Brain microvascular endothelial cell (primary cell): ENCODE measurements around the gene UACA.

Experiments
- DNase-seq: peaks from one replicate; pipeline ENCODE4 v3.0.0-alpha.2; 2020
- H3K27ac ChIP-seq: fragments of 250-450 bp; sonication (Bioruptor Pico); 2 replicates; pipeline ENCODE4 v1.5.1; 2020; ENCODE audit warnings: mild to moderate bottlenecking, moderate library complexity
- H3K27me3 ChIP-seq: fragments of 250-450 bp; sonication (Bioruptor Pico); replicated peaks from 2 replicates; pipeline ENCODE4 v1.5.1; 2020; ENCODE audit warnings: mild to moderate bottlenecking
- H3K36me3 ChIP-seq: fragments of 250-450 bp; sonication (Bioruptor Pico); replicated peaks from 2 replicates; pipeline ENCODE4 v1.5.1; 2020; ENCODE audit warnings: mild to moderate bottlenecking
- H3K4me3 ChIP-seq: 2 replicates; pipeline ENCODE4 v1.5.1; 2011; ENCODE audit warnings: low read depth, mild to moderate bottlenecking, control low read depth, low read length, moderate library complexity
- in situ Hi-C: cut with HindIII; loops from 2 replicates; pipeline ENCODE4 v1.10.0; 2017; ENCODE audit warnings: low sequenced_read_pairs, low pct_ligation_motif_present
- TF ChIP-seq, protein P1 (sequence below): IDR thresholded peaks from 2 replicates; pipeline ENCODE4 v1.5.1; 2011; ENCODE audit warnings: low read depth, mild to moderate bottlenecking, moderate library complexity, low read length, control low read depth, inconsistent platforms; ENCODE audit errors: missing control alignments

Gene UACA

DNA sequence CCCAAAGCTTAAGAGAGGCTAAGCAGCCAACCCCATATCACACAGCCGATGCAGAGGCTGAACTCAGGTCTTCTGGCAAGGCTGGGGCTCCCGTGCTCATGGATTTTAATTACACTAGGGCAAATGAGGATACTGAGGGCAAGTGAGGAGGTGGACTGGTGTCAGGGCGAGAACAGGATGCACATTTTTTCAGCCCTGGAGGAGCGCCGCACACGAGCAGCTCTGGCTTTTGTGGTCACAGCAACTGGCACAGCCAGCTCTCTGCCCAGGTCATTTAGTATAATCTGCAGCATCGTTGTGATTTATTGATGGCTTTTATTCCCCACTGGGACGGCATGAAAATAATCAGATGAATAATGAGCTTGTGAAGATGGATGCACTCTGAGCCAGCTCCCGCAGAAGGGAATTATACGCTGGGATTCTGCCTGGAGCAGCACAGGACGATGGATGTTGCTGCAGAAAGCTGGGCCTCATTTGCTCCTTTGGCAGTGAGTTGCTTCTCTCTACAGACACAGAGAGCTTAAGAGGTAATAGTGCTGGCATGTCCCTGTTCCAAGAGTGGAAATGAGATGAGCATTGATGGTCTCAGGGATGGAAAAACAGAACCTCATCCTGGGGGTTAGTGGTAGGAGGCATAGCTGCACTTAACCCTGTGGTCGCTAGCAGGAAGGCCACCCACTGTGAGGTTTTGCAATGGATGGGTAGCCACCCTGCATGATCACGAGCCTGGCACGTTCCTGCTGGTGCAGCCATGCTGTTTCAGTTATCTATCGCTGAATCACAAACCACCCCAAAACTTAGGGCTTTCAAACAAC is 135.4 kb downstream of the UACA start:
- no peak overlapping the region for H3K4me3 ChIP-seq
- in situ Hi-C loops = no loop called here
- H3K27me3 ChIP-seq = no peaks in the 10 kb centered on the region
- peak; percentile 47 for DNase-seq
- TF ChIP-seq, protein P1, sequence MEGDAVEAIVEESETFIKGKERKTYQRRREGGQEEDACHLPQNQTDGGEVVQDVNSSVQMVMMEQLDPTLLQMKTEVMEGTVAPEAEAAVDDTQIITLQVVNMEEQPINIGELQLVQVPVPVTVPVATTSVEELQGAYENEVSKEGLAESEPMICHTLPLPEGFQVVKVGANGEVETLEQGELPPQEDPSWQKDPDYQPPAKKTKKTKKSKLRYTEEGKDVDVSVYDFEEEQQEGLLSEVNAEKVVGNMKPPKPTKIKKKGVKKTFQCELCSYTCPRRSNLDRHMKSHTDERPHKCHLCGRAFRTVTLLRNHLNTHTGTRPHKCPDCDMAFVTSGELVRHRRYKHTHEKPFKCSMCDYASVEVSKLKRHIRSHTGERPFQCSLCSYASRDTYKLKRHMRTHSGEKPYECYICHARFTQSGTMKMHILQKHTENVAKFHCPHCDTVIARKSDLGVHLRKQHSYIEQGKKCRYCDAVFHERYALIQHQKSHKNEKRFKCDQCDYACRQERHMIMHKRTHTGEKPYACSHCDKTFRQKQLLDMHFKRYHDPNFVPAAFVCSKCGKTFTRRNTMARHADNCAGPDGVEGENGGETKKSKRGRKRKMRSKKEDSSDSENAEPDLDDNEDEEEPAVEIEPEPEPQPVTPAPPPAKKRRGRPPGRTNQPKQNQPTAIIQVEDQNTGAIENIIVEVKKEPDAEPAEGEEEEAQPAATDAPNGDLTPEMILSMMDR = no peak
- H3K27ac ChIP-seq = no peak overlapping the region
- peaks cover 21% of the 10 kb centered on the region for H3K36me3 ChIP-seq

GRCh38 chr15:70627322-70627721 is 136.0 kb downstream of the UACA start:
- Histone ChIP-seq H3K27ac (no peak overlapping the region), H3K36me3 (peaks cover 21% of the 10 kb centered on the region), H3K27me3 (no peaks in the 10 kb centered on the region), H3K4me3 (no peak overlapping the region)
- in situ Hi-C loops = no loop called here
- DNase-seq = no peak
- TF ChIP-seq, protein P1 = no peak

DNA sequence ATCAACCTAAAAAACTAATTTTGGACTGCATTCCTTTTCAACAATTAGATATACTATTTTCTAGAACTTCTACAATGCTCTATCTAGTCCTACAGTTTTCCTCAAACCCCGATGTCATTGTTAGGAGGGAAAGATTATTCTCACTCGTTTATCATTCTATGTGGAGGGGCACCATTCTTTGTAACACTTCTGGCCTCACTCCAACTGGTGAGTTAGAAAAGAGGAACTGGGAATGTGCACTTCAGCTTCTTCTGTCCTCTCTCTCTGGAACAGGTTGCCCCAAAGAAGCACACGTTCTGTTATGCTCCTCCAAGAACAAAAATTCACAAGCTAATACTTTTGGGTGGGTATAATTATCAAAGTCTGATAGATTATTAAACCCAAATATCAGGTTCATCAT is 137.9 kb downstream of the UACA start:
- Histone ChIP-seq H3K27ac (no peak overlapping the region), H3K27me3 (no peaks in the 10 kb centered on the region), H3K36me3 (peaks cover 15% of the 10 kb centered on the region), H3K4me3 (no peak overlapping the region)
- in situ Hi-C loops = no loop called here
- DNase-seq = no peak
- TF ChIP-seq, protein P1 = no peak

DNA sequence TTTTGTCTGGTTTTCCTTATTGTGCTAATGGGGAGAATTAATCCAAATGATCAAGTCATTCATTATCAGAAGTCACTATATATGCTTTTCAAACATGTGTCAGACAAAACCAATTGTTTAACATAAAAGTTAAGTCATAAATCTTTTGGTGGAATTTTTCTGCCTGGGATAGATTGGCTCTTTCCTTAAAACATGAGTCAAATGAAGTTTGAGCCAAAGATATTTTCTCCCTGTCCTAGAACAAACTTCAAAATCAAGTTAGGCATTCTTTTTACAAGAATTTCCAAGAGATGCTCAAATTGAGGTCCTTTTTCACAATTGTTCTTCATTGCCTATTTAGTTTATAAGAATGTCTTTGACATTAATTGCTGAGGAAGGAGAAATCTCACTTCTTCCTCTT is 138.3 kb downstream of the UACA start:
- no peak for DNase-seq
- Histone ChIP-seq H3K4me3 (no peak overlapping the region), H3K36me3 (peaks cover 12% of the 10 kb centered on the region), H3K27ac (no peak overlapping the region), H3K27me3 (no peaks in the 10 kb centered on the region)
- TF ChIP-seq, protein P1 = no peak
- in situ Hi-C loops = no loop called here

GRCh38 chr15:70618929-70619328 is 144.4 kb downstream of the UACA start:
- DNase-seq = no peak
- in situ Hi-C loops = no loop called here
- no peaks in the 10 kb centered on the region for H3K36me3 ChIP-seq
- TF ChIP-seq, protein P1 = no peak
- no peaks in the 10 kb centered on the region for H3K27me3 ChIP-seq
- no peak overlapping the region for H3K4me3 ChIP-seq
- no peak overlapping the region for H3K27ac ChIP-seq

GRCh38 chr15:70617911-70618287 is 145.5 kb downstream of the UACA start:
- in situ Hi-C loops = no loop called here

More at GRCh38 chr15:70617911-70618287, 145.5 kb downstream of the UACA start:
- Histone ChIP-seq H3K36me3 (no peaks in the 10 kb centered on the region), H3K27me3 (no peaks in the 10 kb centered on the region), H3K4me3 (no peak overlapping the region), H3K27ac (no peak overlapping the region)
- no peak for DNase-seq
- TF ChIP-seq, protein P1 = no peak
